IPS-18a (cell line): ENCODE measurements around the gene NPPB.
"Not testable (repeated sequence)": the region's sequence is repeated elsewhere in the genome, so short reads cannot be mapped to it uniquely, and the experiment has no call there.

Experiments used
- H3K27ac ChIP-seq: one replicate; pipeline ENCODE4 v1.5.1; 2013; ENCODE audit warnings: low read length
- H3K27me3 ChIP-seq: one replicate; pipeline ENCODE4 v1.6.1; 2013; ENCODE audit warnings: mild to moderate bottlenecking, low read length; ENCODE audit not compliant: control insufficient read depth, insufficient read depth
- H3K36me3 ChIP-seq: one replicate; pipeline ENCODE4 v1.6.1; 2013; ENCODE audit warnings: low read depth, low read length; ENCODE audit not compliant: control insufficient read depth
- H3K4me1 ChIP-seq: one replicate; pipeline ENCODE4 v1.6.1; 2013; ENCODE audit warnings: low read depth, low read length; ENCODE audit not compliant: control insufficient read depth
- H3K4me3 ChIP-seq: one replicate; pipeline ENCODE4 v1.5.1; 2013; ENCODE audit warnings: low read length
- H3K9ac ChIP-seq: one replicate; pipeline ENCODE4 v1.6.1; 2013; ENCODE audit warnings: mild to moderate bottlenecking, low read length, moderate library complexity
- H3K9me3 ChIP-seq: one replicate; pipeline ENCODE4 v1.6.1; 2013; ENCODE audit warnings: low read depth, low read length; ENCODE audit not compliant: control insufficient read depth

NPPB gene

DNA sequence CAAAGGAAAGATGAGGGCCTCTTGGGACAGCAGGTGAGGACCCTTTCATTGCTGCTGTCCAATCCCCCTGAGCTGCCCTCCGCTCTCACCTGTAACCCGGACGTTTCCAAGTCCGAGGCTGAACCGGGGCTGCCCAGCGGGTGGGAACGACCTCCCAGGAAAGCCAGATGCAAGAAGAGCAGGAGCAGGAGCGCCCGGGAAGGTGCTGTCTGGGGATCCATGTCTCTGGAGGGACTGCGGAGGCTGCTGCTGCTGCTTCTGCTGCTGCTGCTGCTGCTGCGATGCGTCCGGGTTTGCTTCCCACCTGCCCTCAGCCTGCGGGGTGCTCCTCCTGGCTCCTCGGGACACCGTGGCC, at the start of gene NPPB:
Gene NPPB (minus strand): TSS at position 333 of the 355 bp plus-strand sequence. CDS start 112 bp downstream, at position 221.
- H3K9ac ChIP-seq, result no peak within 1 kb of the TSS
- peaks cover 36% of the 10 kb centered on the region for H3K27me3 ChIP-seq
- no peaks in the 10 kb centered on the region for H3K4me1 ChIP-seq
- peak within 1 kb of the TSS; percentile 18 for H3K4me3 ChIP-seq
- no peaks in the 10 kb centered on the region for H3K9me3 ChIP-seq
- no peak within 1 kb of the TSS for H3K27ac ChIP-seq
- H3K36me3 ChIP-seq, result no peaks in the 10 kb centered on the region

DNA sequence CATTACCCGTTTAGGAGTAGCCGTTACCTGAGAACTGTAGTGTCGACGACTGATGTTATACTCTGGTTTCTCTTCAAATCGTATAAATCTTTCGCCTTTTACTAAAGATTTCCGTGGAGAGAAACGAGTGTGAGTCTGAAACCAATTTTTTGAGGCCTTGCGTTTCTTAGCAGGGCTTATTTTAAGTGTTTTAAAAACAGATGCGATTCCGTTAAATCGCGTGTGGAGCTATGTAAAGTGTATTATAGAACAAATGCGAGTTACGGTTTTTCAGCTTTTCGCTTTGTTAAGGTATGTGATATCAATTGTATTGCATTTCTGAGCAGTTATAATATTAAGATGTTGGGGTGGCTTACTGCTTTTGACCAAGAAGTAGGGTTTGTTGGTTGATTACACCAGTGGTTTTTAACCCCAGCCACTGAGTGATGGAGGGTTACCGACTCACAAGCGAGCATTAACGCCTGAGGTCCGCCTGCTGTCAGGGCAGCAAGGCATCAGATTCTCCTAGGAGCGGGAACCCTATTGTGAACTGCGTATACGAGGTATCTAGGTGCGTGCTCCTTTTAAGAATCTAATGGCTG, 49.4 kb upstream of the NPPB start:
- Histone ChIP-seq H3K4me3 (peak overlapping the region; percentile 63), H3K27me3 (no peaks in the 10 kb centered on the region), H3K4me1 (peaks cover 3% of the 10 kb centered on the region), H3K36me3 (no peaks in the 10 kb centered on the region), H3K27ac (peak overlapping the region; percentile 100), H3K9ac (peak overlapping the region; percentile 92), H3K9me3 (no peaks in the 10 kb centered on the region)

DNA sequence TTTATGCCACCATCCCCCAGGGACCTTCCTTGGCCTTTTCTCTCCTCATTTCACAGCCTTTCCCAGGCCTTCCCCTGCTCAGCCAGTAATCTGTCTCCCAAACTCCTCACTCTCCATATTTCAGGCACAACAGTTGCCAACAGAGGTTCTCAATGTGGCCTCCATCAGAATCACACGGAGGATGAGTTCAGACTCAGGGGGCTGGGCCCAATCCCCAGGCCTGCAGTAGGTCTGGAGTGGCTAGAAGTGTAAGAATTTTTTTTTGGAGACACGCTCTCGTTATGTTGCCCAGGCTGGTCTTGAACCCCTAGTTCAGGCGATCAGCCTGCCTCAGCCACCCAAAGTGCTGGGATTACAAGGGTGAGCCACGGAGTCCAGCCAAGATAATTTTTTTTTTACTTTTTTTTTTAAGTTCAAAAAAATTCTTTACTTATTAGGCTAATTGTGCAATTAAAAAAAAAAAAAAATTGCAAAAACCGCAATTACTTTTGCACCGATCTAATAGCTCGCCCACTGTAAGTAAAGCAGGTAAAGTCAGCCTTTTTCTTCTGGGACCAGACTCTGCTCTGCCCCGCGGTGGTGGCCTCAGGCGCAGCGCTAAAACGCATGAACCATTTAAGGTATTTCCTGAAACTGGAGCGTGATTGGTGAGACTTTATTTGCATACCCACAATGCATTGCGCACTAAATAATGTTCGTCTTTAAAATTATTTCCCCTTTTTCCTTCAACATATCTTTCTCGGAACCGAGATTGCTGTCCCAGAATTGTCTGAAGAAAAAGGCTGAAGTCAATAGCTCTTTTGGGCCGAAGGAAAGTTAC, 48.7 kb upstream of the NPPB start:
- no peaks in the 10 kb centered on the region for H3K27me3 ChIP-seq
- no peaks in the 10 kb centered on the region for H3K9me3 ChIP-seq
- H3K27ac ChIP-seq, result peak overlapping the region; percentile 100
- H3K4me3 ChIP-seq, result no peak overlapping the region
- peak overlapping the region; percentile 92 for H3K9ac ChIP-seq
- peaks cover 3% of the 10 kb centered on the region for H3K4me1 ChIP-seq
- H3K36me3 ChIP-seq, result no peaks in the 10 kb centered on the region

DNA sequence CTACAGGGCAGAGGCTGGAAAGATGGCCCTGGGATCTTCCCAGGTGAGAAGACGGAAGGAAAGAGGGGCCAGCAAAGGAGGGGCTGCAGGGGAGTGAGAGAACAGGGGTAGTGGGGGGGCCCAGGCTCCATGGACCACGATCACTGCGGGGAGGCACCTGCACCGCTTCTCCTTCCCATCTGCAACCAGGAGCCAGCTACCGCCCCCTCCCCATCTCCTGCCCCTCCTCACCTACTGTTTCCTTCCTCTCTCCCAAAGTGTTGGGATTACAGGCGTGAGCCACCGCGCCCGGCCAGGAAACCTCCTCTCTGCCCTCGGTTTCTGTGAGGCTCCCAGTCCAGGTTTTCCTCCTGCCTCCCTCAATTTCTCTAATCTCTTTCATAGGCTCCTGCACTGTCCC, 48.1 kb upstream of the NPPB start:
- no peak overlapping the region for H3K4me3 ChIP-seq
- H3K4me1 ChIP-seq, result peaks cover 3% of the 10 kb centered on the region

DNA sequence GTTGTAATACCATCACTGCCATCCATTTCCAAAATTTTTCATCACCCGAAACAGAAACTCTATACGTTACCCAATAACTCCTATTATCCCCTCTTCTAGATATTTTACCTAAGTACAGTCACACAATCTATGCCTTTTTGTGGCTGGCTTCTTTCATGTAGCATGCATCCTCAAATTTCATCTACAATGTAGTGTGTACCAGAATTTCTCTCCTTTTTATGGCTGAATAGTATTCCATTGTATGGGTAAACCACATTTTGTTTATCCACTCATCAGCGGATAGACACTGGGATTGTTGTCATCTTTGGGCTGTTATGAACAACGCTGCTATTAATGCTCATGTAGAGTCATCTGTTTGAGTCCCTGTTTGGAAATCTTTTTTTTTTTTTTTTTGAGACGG, 46.2 kb upstream of the NPPB start:
- Histone ChIP-seq H3K9ac (no peak overlapping the region), H3K27ac (no peak overlapping the region), H3K27me3 (no peaks in the 10 kb centered on the region), H3K4me1 (peaks cover 3% of the 10 kb centered on the region), H3K36me3 (no peaks in the 10 kb centered on the region), H3K4me3 (no peak overlapping the region), H3K9me3 (no peaks in the 10 kb centered on the region)

More for the DNA sequence above, 48.1 kb upstream of the NPPB start:
- H3K27me3 ChIP-seq, result no peaks in the 10 kb centered on the region
- H3K9me3 ChIP-seq, result no peaks in the 10 kb centered on the region
- H3K27ac ChIP-seq, result no peak overlapping the region
- H3K36me3 ChIP-seq, result no peaks in the 10 kb centered on the region
- H3K9ac ChIP-seq, result peak overlapping the region; percentile 9

DNA sequence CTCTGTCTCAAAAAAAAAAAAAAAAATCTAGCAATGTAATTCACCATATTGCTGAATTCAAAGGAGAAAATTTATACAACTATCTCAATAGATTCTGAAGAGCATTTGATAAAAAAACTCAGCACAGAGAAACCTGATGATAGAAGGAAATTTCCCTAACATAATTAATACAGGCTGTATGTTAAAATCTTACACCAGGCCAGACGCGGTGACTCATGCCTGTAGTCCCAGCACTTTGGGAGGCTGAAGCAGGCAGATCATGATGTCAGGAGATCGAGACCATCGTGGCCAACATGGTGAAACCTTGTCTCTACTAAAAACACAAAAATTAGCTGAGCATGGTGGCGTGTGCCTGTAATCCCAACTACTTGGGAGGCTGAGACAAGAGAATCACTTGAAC, 45.4 kb upstream of the NPPB start:
- H3K4me3 ChIP-seq, result not testable (repeated sequence)

DNA sequence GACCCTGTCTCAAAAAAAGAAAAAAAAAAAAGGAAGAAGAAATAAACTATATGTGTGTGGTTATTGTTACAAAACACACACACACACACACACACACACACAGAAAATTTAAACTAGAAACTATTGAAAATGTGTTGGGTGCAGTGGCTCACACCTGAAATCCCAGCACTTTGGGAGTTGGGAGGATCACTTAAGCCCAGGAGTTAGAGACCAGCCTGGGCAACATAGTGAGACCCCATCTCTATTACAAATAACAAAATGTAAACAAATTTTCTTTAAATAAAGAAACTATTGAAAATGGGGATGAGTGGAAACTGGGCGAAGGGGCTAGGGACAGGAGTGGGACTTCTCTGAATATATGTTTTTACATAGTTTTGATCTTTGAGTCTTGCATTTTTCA, 44.5 kb upstream of the NPPB start:
- peaks cover 6% of the 10 kb centered on the region for H3K27me3 ChIP-seq
- no peak overlapping the region for H3K4me3 ChIP-seq
- H3K9ac ChIP-seq, result no peak overlapping the region
- H3K36me3 ChIP-seq, result no peaks in the 10 kb centered on the region
- H3K27ac ChIP-seq, result no peak overlapping the region
- peaks cover 3% of the 10 kb centered on the region for H3K4me1 ChIP-seq
- H3K9me3 ChIP-seq, result no peaks in the 10 kb centered on the region

More for the DNA sequence above, 45.4 kb upstream of the NPPB start:
- H3K4me1 ChIP-seq, H3K9me3 ChIP-seq, H3K36me3 ChIP-seq, H3K27ac ChIP-seq, H3K27me3 ChIP-seq, H3K9ac ChIP-seq: not testable (repeated sequence)

DNA sequence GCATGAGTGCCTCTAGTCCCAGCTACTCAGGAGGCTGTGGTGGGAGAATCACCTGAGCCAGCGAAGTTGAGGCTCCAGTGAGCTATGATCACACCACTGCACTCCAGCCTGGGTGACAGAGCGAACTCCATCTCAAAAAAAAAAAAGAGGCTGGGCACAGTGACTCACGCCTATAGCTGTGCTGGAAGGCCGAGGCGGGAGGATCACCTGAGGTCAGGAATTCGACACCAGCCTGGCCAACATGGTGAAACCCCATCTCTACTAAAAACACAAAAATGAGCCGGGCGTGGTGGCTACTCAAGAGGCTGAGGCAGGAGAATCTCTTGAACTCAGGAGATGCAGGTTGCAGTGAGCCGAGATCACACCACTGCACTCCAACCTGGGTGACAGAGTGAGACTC, 42.7 kb upstream of the NPPB start:
- not testable (repeated sequence) for H3K27ac ChIP-seq, H3K27me3 ChIP-seq, H3K9me3 ChIP-seq, H3K4me3 ChIP-seq, H3K36me3 ChIP-seq, H3K4me1 ChIP-seq, H3K9ac ChIP-seq

DNA sequence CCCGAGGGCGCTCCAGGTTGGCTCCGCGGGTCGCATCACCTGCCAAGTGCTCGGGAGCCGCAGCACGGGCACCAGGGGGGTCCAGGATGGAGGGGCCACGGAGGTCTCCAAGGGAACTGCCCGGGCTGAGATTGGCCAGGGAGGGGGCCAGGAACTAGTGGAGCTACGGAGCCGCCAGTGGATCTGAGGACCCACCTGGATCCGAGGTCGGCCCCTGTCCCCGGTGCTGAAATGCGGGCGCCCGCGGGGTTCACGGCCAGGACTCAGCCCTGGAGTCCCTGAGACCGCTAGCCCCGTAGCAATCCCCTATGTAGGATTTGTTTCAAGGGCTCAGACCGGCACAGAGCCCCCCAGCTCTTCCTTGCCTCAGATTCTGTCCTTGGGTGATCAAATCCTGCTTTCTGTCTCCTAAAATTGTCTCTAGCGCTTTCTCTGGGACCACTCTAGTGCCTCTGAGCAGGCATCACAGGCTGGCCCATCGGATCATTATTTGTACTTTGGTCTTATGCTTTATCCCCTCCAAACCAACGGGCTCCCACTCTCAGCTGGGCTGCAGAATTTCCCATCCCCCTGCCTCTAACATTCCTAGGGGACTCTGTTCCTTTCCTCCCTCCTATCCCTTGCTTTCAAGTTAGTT, 40.2 kb upstream of the NPPB start:
- peaks cover 6% of the 10 kb centered on the region for H3K27me3 ChIP-seq
- H3K4me3 ChIP-seq, result no peak overlapping the region
- no peaks in the 10 kb centered on the region for H3K9me3 ChIP-seq
- H3K9ac ChIP-seq, result no peak overlapping the region
- H3K36me3 ChIP-seq, result no peaks in the 10 kb centered on the region
- no peaks in the 10 kb centered on the region for H3K4me1 ChIP-seq
- H3K27ac ChIP-seq, result no peak overlapping the region

DNA sequence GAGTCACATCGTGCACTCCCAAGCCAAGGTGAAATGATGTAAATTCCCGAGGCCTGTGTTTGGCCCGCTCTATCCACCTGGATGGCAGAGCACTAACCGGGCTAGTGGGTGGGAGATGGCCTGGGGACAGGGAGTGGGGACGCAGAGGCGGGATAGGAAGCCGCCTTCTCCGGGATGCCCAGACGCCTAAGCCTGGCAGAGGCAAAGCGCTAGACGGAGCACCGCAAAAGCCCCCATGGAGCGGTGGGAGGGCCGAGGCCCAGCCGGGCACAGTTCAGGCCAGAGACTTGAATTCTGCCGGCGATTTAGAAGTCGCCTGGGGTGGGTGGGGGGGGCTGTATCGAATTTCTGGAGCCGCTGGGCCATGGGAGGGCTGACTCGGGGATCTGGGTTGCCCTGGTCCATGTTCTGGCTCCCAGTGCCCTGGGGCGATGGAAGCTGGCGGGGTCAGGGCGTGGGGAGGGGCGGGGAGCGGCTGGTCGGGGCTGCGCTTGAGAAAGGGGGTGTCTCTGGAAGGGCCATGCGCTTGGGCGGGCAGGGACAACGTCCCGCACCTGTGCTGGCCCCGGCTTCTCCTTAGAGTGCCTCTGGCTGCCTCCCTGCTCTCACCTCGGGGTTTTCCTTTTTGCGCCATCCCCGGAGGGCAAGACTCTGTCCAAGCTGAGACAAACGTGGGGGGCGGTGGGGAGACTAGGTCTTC, 39.5 kb upstream of the NPPB start:
- Histone ChIP-seq H3K9me3 (no peaks in the 10 kb centered on the region), H3K36me3 (no peaks in the 10 kb centered on the region), H3K4me3 (no peak overlapping the region), H3K9ac (no peak overlapping the region), H3K4me1 (no peaks in the 10 kb centered on the region), H3K27me3 (peaks cover 6% of the 10 kb centered on the region), H3K27ac (no peak overlapping the region)

DNA sequence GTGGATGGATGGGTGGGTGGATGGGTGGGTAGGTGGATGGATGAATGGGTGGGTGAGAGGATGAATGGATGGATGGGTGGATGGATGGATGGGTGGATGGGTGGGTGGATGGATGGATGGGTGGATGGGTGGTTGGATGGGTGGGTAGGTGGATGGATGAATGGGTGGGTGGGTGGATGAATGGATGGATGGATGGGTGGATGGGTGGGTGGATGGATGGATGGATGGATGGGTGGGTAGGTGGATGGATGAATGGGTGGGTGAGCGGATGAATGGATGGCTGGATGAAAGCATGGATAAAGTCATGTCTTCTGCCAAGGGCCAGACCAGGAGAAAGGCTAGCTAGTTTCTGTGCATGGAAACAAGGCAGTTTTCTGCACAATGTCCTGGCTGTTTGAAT, 35.8 kb upstream of the NPPB start:
- not testable (repeated sequence) for H3K4me3 ChIP-seq, H3K27ac ChIP-seq, H3K4me1 ChIP-seq, H3K9me3 ChIP-seq, H3K36me3 ChIP-seq, H3K27me3 ChIP-seq, H3K9ac ChIP-seq
